MM.1S (cell line): ENCODE measurements around the gene CSH2.

Source experiments
- DNase-seq: peaks from one replicate; pipeline ENCODE4 v3.0.0-alpha.2; 2015
- H2AFZ ChIP-seq: fragments of 300-600 bp; sonication (generic); 2 replicates; pipeline ENCODE4 v1.6.0; 2016; ENCODE audit warnings: antibody characterized with exemption, low read length
- H3F3A ChIP-seq: fragments of 300-600 bp; sonication (generic); 2 replicates; pipeline ENCODE4 v1.6.1; 2016; ENCODE audit warnings: mild to moderate bottlenecking, antibody characterized with exemption, low read length, moderate library complexity, mixed read lengths; ENCODE audit not compliant: insufficient read depth
- H3K27ac ChIP-seq: fragments of 300-600 bp; sonication (generic); 2 replicates; pipeline ENCODE4 v1.5.1; 2016; ENCODE audit warnings: mild to moderate bottlenecking, low read length
- H3K27me3 ChIP-seq: fragments of 300-600 bp; sonication (generic); replicated peaks from 2 replicates; pipeline ENCODE4 v1.6.0; 2016; ENCODE audit warnings: low read length; ENCODE audit not compliant: insufficient read depth
- H3K36me3 ChIP-seq: fragments of 300-600 bp; sonication (generic); replicated peaks from 2 replicates; pipeline ENCODE4 v1.6.1; 2016; ENCODE audit warnings: mild to moderate bottlenecking, low read length, mixed read lengths; ENCODE audit not compliant: insufficient read depth
- H3K4me1 ChIP-seq: fragments of 300-600 bp; sonication (generic); 2 replicates; pipeline ENCODE4 v1.6.1; 2016; ENCODE audit warnings: low read length, mixed read lengths
- H3K4me2 ChIP-seq: fragments of 300-600 bp; sonication (generic); 2 replicates; pipeline ENCODE4 v1.6.0; 2016; ENCODE audit warnings: low read depth, low read length
- H3K4me3 ChIP-seq: fragments of 300-600 bp; sonication (generic); 2 replicates; pipeline ENCODE4 v1.5.1; 2016; ENCODE audit warnings: low read length, mixed read lengths
- H3K79me2 ChIP-seq: fragments of 300-600 bp; sonication (generic); 2 replicates; pipeline ENCODE4 v1.6.1; 2016; ENCODE audit warnings: mixed run types, low read length, mixed read lengths
- H3K9ac ChIP-seq: fragments of 300-600 bp; sonication (generic); 2 replicates; pipeline ENCODE4 v1.6.1; 2016; ENCODE audit warnings: low read length, mixed read lengths
- H3K9me2 ChIP-seq: fragments of 300-600 bp; sonication (generic); replicated peaks from 2 replicates; pipeline ENCODE4 v1.6.1; 2016; ENCODE audit warnings: mild to moderate bottlenecking, low read length, mixed read lengths; ENCODE audit not compliant: insufficient read depth
- H3K9me3 ChIP-seq: fragments of 300-600 bp; sonication (generic); replicated peaks from 2 replicates; pipeline ENCODE4 v1.6.1; 2016; ENCODE audit warnings: mild to moderate bottlenecking, low read length, mixed read lengths; ENCODE audit not compliant: insufficient read depth
- H4K20me1 ChIP-seq: fragments of 300-600 bp; sonication (generic); 2 replicates; pipeline ENCODE4 v1.6.1; 2016; ENCODE audit warnings: mild to moderate bottlenecking, low read length, moderate library complexity, mixed read lengths; ENCODE audit not compliant: insufficient read depth
- EZH2 ChIP-seq: fragments of 300-600 bp; sonication (generic); optimal IDR thresholded peaks from 2 replicates; pipeline ENCODE3; 2017; ENCODE audit warnings: low read depth, mild to moderate bottlenecking, antibody characterized with exemption, low read length, mixed read lengths
- EZH2phosphoT487 ChIP-seq: fragments of 300-600 bp; sonication (generic); IDR thresholded peaks from 2 replicates; pipeline ENCODE4 v1.6.1; 2018; ENCODE audit warnings: antibody characterized with exemption, low read length
- TF ChIP-seq, protein P1 (sequence below): fragments of 300-600 bp; sonication (generic); IDR thresholded peaks from 2 replicates; pipeline ENCODE4 v1.5.1; 2016; ENCODE audit warnings: antibody characterized with exemption, low read length, mixed read lengths

Gene CSH2

GRCh38 chr17:63838631-63839171 lies 34.8 kb downstream of the CSH2 start:
- peaks cover 18% of the 10 kb centered on the region for H3K4me1 ChIP-seq
- peaks cover 18% of the 10 kb centered on the region for H3F3A ChIP-seq
- no peak for DNase-seq
- no peaks in the 10 kb centered on the region; the same call in 1 of the 2 replicates for H4K20me1 ChIP-seq
- no peaks in the 10 kb centered on the region for H3K9me2 ChIP-seq
- no peak overlapping the region for H2AFZ ChIP-seq
- no peaks in the 10 kb centered on the region for H3K9me3 ChIP-seq
- H3K79me2 ChIP-seq: peaks cover 66% of the 10 kb centered on the region
- H3K27ac ChIP-seq: no peak overlapping the region
- no peak overlapping the region; the same call in 1 of the 2 replicates for H3K4me2 ChIP-seq
- no peaks in the 10 kb centered on the region for H3K36me3 ChIP-seq
- no peaks in the 10 kb centered on the region for H3K27me3 ChIP-seq
- TF ChIP-seq EZH2 (no peak), EZH2phosphoT487 (no peak)
- TF ChIP-seq, protein P1, sequence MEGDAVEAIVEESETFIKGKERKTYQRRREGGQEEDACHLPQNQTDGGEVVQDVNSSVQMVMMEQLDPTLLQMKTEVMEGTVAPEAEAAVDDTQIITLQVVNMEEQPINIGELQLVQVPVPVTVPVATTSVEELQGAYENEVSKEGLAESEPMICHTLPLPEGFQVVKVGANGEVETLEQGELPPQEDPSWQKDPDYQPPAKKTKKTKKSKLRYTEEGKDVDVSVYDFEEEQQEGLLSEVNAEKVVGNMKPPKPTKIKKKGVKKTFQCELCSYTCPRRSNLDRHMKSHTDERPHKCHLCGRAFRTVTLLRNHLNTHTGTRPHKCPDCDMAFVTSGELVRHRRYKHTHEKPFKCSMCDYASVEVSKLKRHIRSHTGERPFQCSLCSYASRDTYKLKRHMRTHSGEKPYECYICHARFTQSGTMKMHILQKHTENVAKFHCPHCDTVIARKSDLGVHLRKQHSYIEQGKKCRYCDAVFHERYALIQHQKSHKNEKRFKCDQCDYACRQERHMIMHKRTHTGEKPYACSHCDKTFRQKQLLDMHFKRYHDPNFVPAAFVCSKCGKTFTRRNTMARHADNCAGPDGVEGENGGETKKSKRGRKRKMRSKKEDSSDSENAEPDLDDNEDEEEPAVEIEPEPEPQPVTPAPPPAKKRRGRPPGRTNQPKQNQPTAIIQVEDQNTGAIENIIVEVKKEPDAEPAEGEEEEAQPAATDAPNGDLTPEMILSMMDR: no peak
- H3K4me3 ChIP-seq: no peak overlapping the region
- H3K9ac ChIP-seq: no peak overlapping the region

DNA sequence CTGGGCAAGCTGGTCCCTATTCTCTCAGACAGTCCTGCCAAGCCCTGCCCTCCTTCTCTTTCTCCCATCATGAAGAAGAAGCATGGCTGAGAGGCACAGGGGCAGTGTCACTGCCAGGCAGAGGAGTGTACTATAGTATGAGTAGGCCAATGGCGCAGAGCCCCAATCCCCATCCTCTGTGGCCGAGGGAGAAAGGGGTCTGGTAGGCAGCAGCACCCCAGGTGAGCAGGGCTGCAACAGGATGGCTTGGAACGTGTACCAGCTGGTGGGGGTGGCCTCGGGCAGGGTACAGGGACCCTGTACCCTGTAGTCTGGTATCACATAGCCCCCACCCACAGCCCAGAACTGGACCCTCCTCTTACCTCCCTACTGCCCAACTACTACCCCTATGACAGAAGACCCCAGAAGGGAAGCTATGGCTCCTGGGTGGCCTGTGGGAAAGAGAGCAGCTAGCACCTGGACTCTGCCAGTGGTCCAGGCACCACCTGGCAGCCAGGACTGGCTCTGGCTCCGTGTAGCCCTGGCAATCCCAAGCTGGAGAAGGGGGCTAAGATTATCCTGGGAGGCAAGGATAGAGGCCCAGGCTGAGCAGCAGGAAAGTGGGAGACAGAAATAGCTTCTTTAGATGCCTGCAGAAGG lies 35.4 kb downstream of the CSH2 start:
- H3K9me3 ChIP-seq: no peaks in the 10 kb centered on the region
- TF ChIP-seq, protein P1: no peak
- TF ChIP-seq EZH2phosphoT487 (no peak), EZH2 (no peak)
- DNase-seq: no peak
- no peak overlapping the region for H3K9ac ChIP-seq
- peaks cover 66% of the 10 kb centered on the region for H3K79me2 ChIP-seq
- no peaks in the 10 kb centered on the region for H3K36me3 ChIP-seq
- H3F3A ChIP-seq: peaks cover 12% of the 10 kb centered on the region
- peaks cover 18% of the 10 kb centered on the region for H3K4me1 ChIP-seq
- no peak overlapping the region for H3K4me2 ChIP-seq
- no peak overlapping the region for H2AFZ ChIP-seq
- no peaks in the 10 kb centered on the region for H3K27me3 ChIP-seq
- no peak overlapping the region for H3K4me3 ChIP-seq
- H4K20me1 ChIP-seq: no peaks in the 10 kb centered on the region; the same call in 1 of the 2 replicates
- H3K9me2 ChIP-seq: no peaks in the 10 kb centered on the region
- H3K27ac ChIP-seq: no peak overlapping the region

DNA sequence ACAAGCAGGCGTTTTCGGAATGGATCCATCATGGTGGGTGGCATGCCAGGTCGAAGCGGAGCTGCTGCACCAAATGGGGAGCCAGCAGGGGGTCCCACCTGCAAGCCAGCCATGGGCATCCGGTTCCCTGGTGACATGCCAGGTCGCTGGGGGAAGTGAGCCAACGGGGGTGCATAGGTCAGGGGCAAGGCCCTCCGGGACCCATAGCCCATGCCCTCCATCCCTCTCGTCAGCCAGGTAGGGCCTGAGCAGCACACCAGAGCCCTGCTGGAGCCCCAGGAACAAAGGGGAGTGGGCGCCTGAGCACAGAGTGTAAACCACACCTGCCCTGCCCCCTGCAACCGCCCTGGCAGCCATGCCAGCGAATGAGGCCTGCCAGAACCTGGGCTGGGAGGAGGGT lies 36.0 kb downstream of the CSH2 start:
- H2AFZ ChIP-seq: no peak overlapping the region
- H3K79me2 ChIP-seq: peaks cover 66% of the 10 kb centered on the region

More for the DNA sequence above, 36.0 kb downstream of the CSH2 start:
- no peak for DNase-seq
- Histone ChIP-seq H3K27ac (no peak overlapping the region), H4K20me1 (no peaks in the 10 kb centered on the region; the same call in 1 of the 2 replicates), H3K4me1 (peaks cover 18% of the 10 kb centered on the region), H3K27me3 (no peaks in the 10 kb centered on the region), H3K9ac (no peak overlapping the region), H3K4me2 (no peak overlapping the region), H3K4me3 (no peak overlapping the region), H3F3A (peaks cover 11% of the 10 kb centered on the region; the same call in 1 of the 2 replicates), H3K9me3 (no peaks in the 10 kb centered on the region), H3K36me3 (no peaks in the 10 kb centered on the region), H3K9me2 (no peaks in the 10 kb centered on the region)
- TF ChIP-seq EZH2phosphoT487: no peak
- TF ChIP-seq EZH2: no peak
- TF ChIP-seq, protein P1: no peak
